ELF-1 (cell line): ENCODE data around the gene ELOA2.
A peak's percentile ranks its signal among the peaks of the same experiment; 100 is the strongest.
"Not testable (repeated sequence)": the region's sequence is repeated elsewhere in the genome, so short reads cannot be mapped to it uniquely, and the experiment has no call there.

Experiments used
- DNase-seq: peaks from one replicate; pipeline ENCODE4 v3.0.0-alpha.2; 2016; ENCODE audit warnings: low read depth, low spot score

ELOA2 gene

GRCh38 chr18:47035156-47035671 is at the start of gene ELOA2:
Gene ELOA2, minus strand, starts transcription at chr18:47035621. Its CDS starts 357 bp downstream, at chr18:47035264.
- DNase-seq, result no peak

GRCh38 chr18:47081578-47081977 is 46.2 kb upstream of the ELOA2 start:
- DNase-seq, result no peak

GRCh38 chr18:47080872-47081271 is 45.5 kb upstream of the ELOA2 start:
- no peak for DNase-seq

- DNase-seq, result no peak
These were observed 41.7 kb upstream of the ELOA2 start for GRCh38 chr18:47077111-47077510.

- DNase-seq, result peak; percentile 20
These were observed 39.9 kb upstream of the ELOA2 start for GRCh38 chr18:47075098-47075883.

GRCh38 chr18:47067648-47068047 is 32.2 kb upstream of the ELOA2 start:
- DNase-seq, result no peak

- no peak for DNase-seq
These were observed 27.7 kb upstream of the ELOA2 start for GRCh38 chr18:47063096-47063495.

GRCh38 chr18:47062471-47062870 is 27.1 kb upstream of the ELOA2 start:
- no peak for DNase-seq

GRCh38 chr18:47054369-47054768 is 18.9 kb upstream of the ELOA2 start:
- no peak for DNase-seq

GRCh38 chr18:47050468-47050867 is 15.0 kb upstream of the ELOA2 start:
- DNase-seq, result no peak

GRCh38 chr18:47040982-47041381 is 5.6 kb upstream of the ELOA2 start:
- no peak for DNase-seq

- no peak for DNase-seq
These were observed 1.6 kb upstream of the ELOA2 start for GRCh38 chr18:47036927-47037578.

GRCh38 chr18:47036298-47036874 is 965 bp upstream of the ELOA2 start:
- peak; percentile 23 for DNase-seq

- DNase-seq, result not testable (repeated sequence)
These were observed 830 bp downstream of the ELOA2 start for GRCh38 chr18:47034591-47034990.

GRCh38 chr18:47032945-47033344 is 2.5 kb downstream of the ELOA2 start:
- no peak for DNase-seq

GRCh38 chr18:47030887-47031286 is 4.5 kb downstream of the ELOA2 start:
- not testable (repeated sequence) for DNase-seq

- DNase-seq, result not testable (repeated sequence)
These were observed 5.6 kb downstream of the ELOA2 start for GRCh38 chr18:47029684-47030353.

- not testable (repeated sequence) for DNase-seq
These were observed 6.7 kb downstream of the ELOA2 start for GRCh38 chr18:47028738-47029137.

GRCh38 chr18:47025557-47026174 is 9.8 kb downstream of the ELOA2 start:
- not testable (repeated sequence) for DNase-seq

GRCh38 chr18:47023769-47024465 is 11.5 kb downstream of the ELOA2 start:
- not testable (repeated sequence) for DNase-seq

GRCh38 chr18:47022821-47023220 is 12.6 kb downstream of the ELOA2 start:
- not testable (repeated sequence) for DNase-seq
